Activated CD4-positive, alpha-beta T cell treated with anti-CD3 and anti-CD28 coated beads for 24 hours (primary cell): ENCODE measurements around the gene EXOG.

ENCODE experiments used
- DNase-seq, 2 donors: peaks; one replicate each; pipeline ENCODE4 v3.0.0-alpha.2; 2020; ENCODE audit warnings: low read depth in 2 of 2

The EXOG gene

GRCh38 chr3:38545550-38545949, 49.4 kb downstream of the EXOG start:
- DNase-seq, result no peak

- DNase-seq, result no peak
Observed at GRCh38 chr3:38545983-38546382, 49.8 kb downstream of the EXOG start.

DNA sequence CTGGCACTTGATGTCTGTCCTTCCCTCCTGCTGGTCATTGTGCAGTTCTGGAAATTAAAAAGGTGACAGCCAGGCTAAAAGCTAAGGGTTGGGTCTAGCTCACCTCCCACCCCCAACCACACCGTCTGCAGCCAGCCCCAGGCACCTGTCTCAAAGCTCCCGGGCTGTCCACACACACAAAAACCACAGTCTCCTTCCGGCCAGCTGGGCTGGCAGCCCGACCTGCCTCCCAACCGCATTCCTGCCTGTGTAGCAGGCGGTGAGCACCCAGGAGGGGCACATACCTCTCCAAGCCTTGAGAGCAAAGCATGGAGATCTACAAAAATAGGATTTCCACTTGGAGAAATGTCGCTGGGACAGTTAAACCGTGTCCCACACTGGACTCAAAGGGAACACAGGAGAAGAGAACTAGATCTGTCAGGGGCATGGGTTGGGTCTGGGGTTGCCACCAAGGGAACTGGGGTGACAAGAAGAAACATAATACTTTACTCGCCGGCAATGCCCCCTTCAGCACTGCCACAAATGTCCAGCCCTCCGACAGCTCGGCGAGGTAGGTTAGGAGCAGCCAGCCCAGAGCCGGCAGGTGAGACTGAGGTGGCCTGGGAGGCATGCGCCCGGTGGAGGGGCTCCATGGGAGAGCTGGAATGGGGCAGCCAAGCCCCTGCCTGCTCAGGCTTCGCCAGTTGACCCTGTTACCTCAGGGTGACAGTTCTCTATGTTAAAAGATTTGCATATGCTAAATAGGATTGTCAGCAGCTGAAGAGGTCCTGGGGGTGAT, 52.2 kb downstream of the EXOG start:
- no peak for DNase-seq

GRCh38 chr3:38549082-38549481, 52.9 kb downstream of the EXOG start:
- DNase-seq, result no peak

DNA sequence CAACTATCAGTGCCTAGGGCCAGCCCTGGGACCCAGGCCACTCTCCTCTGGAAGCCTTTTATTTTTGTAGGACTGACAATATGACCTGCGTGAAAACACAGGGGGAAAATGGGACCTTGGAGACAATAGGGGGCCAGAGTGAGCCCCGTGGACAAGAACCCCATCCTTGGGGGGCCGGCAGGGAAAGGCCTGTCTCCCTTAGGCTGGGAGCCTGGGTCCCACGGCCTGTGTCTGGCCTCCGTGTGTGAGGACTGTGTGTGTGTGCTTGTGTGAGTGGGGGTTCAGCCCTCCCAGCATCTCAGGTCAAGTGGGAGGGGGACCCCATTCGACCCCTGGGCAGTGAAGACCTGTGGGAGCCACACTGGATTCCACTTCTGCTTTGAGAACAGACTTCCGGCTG, 53.3 kb downstream of the EXOG start:
- no peak for DNase-seq

DNA sequence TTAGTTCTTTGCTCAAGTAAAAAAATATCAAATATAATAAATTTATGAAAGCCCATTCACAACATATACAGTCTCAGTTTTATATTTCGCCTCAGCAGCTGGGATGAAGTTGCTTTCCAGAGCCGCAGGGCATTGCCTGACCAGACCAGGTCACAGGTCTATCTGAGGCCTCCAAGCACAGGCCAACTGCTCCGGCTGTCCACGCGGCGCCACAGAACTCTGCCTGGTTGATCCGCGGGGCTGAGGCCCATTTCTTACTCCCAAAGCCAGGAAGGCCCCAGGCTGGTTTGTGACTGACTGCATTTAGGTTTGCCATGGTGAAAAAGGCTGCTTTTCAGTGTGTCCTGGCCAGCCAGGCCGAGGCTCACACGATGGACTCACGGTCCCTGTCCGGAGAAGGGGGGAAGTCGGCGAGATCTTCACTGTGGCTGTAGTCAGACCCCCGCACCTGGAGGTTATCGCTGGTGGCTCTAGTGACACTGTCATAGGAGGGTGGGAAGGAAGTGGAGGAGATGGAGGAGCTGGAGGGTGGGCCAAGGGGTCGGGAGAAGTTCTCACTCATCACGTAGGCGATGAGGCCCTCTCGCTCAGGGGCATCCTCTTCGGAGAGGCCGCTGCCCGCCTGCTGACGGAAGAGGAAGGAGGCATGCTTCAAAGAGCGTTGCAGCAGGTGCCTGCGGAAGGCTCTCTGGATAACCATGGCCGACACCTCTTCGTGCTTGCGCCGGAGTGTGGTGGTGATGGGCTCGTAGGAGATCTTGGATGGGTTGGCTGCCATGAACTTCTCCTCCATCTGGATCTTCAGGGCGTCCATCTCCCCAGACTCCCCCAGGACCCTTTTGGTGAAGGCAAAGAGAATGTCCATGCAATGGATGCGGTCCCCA, 54.1 kb downstream of the EXOG start:
- no peak for DNase-seq

GRCh38 chr3:38551026-38551832, 55.1 kb downstream of the EXOG start:
- no peak for DNase-seq

- no peak for DNase-seq
Observed at GRCh38 chr3:38552364-38552763, 56.2 kb downstream of the EXOG start.

DNA sequence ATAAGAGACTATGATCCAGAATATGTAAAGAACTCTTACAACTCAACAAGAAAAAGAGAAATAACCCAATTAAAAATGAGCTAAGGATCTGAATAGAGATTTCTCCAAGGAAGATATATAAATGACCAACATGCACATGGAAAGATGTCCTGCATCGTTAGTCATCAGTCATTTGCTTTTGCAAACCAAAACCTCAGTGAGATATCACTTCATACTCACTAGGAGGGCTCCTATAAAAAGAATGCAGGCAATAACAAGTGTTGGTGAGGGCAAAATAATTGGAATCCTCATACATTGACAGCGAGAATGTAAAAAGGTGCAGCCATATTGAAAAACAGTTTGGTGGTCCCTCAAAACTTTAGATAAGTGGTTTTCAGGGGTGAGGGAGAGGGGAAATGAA, 56.9 kb downstream of the EXOG start:
- DNase-seq, result no peak

- DNase-seq, result no peak
Observed at GRCh38 chr3:38554127-38554827, 58.1 kb downstream of the EXOG start.

GRCh38 chr3:38555149-38555840, 59.2 kb downstream of the EXOG start:
- DNase-seq, result no peak

DNA sequence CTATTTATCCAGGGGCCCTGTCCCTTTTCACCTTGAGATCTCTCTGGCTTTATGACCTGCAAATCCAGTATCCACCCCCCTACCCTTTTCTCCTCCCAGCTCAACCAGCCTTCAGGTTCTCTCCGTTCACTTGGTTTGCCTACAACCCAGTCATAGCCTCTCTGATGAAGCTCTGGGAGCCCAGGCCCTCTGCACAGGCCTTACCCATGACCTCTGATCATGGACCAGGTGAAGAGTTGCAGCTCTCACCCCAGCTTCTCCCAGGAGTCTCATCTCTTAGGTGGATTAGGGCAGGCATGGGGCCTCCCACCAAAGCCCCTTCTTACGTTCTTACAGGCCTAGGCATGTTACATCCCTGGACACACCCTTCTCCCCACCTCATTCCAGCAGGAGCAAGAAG, 59.8 kb downstream of the EXOG start:
- no peak for DNase-seq

DNA sequence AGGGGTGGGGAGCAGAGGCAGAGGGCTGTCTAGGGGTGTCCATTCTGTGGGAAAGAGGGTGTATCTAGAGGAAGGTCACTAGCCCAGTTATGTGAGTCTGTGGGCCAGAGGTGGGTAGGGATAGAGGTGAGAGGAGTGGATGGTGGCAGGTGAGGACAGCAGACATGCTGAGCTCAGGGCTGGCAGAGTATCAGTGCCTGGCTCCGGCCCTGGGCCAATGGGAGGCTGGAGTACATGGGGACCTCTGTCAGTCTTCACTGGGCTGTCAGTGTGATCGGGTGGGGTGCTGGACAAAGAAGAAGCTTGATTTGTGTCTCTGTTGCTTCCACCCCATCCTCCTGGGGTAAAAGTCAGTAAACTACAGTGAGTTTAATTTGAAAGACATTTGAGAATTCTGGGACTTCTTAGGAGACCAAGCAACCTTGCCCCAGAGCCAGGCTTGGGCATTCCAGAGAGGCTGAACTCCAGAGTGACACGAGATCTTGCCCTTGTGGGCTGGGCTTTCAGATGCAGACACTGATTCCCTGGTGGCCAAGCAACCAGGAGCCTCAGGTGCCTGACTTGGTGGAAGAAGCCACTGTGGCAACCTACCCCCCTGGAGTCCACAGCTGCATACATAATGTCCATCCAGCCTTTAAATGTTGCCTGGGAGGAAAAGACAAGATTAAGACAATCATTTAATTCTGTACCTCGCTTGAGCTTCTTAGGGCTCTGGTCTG, 60.7 kb downstream of the EXOG start:
- DNase-seq, result no peak

GRCh38 chr3:38558864-38559263, 62.7 kb downstream of the EXOG start:
- no peak for DNase-seq

DNA sequence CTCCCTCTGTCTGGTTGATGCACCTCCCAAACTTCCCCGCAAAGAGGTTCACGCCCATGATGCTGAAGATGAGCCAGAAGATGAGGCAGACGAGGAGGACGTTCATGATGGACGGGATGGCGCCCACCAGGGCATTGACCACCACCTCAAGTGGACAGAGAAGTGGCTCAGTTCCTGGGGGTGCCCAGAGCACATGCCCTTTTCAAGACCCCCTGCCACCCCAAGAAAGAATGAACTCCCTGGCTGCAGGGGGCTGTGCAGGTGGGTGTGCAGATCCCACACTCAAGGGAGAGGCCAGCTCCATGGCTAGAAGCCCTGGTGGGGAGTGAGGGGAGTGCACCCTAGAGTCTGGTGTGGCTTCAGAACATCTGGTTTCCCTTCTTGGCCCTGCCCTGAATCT, 64.1 kb downstream of the EXOG start:
- no peak for DNase-seq

GRCh38 chr3:38560996-38561717, 65.0 kb downstream of the EXOG start:
- DNase-seq, result no peak

DNA sequence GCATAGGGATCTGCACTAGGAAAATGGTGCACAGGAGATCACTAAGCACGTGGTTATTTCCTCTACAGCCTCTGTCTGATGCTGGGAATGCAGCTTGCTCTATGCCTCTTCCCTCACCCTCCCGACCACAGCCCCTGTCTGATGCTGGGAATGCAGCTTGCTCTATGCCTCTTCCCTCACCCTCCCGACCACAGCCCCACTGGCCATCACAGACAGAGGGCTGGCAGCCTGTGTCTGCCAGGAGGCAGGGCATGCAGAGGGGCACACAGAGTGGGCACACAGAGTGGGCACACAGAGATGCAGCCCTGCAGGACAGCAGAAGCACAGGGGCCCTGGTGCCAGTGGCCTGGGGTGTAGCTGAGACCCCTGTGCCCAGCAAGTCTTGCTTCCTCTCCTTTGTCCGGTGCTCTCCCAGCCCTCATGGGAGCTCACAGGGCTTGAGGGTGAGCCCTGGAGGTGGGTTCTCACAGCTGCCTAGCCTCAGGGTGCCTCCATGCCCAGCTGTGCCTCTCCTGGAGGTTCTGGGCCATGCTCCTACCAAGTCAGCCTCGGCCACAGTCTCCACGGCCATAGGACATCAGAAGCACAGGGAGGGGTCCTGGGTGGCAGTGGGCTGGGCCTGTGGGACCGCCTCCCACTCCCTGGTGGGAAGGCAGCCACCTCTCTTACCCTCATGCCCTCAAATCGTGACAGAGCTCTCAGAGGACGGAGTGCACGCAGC, 65.8 kb downstream of the EXOG start:
- no peak for DNase-seq

- no peak for DNase-seq
Observed at GRCh38 chr3:38562467-38562925, 66.4 kb downstream of the EXOG start.
